IMR-90 (cell line): ENCODE data around the gene SLC26A8. TPM values are rescaled to one million over a fixed set of nuclear protein-coding genes. Genes with fewer than 3 reads are reported as not detected.

Experiments used
- ATAC-seq: fragments of 200-7000 bp; cut with Tn5 transposase; 2 replicates; pipeline ENCODE4 v1.9.1; 2020; ENCODE audit warnings: low read depth, mild to moderate bottlenecking, moderate library complexity
- BruUV-seq: library from RNA; stranded (reverse); fragments of 400-500 nt; replicated peaks from 2 replicates; lab custom pipeline; 2021; lab: Mats Ljungman, UMichigan
- CTCF ChIA-PET: fragments of 300-600 bp; formaldehyde crosslinking; extraction: SDS; loops from one replicate; lab custom pipeline; 2021; ENCODE audit warnings: antibody characterized with exemption; lab: Yijun Ruan, JAX
- POLR2A ChIA-PET: fragments of 300-600 bp; sonication (Branson Sonifier 250); formaldehyde crosslinking; loops from one replicate; lab custom pipeline; 2022; ENCODE audit warnings: antibody characterized with exemption; ENCODE audit not compliant: unreplicated experiment; lab: Charles Lee
- DNase-seq: peaks from one replicate; pipeline ENCODE4 v3.0.0; 2013
- H2AFZ ChIP-seq: replicated peaks from 2 replicates; pipeline ENCODE3; 2013; ENCODE audit warnings: low read length, mild to moderate bottlenecking; ENCODE audit not compliant: poor library complexity
- H2AK5ac ChIP-seq: 2 replicates; pipeline ENCODE4 v1.6.1; 2013; ENCODE audit warnings: low read depth, low read length, inconsistent platforms
- H2AK9ac ChIP-seq: replicated peaks from 2 replicates; pipeline ENCODE3; 2013; ENCODE audit warnings: mild to moderate bottlenecking, low read depth, low read length, moderate library complexity; ENCODE audit not compliant: poor library complexity
- H2BK120ac ChIP-seq: 2 replicates; pipeline ENCODE4 v1.6.1; 2013; ENCODE audit warnings: low read depth, low read length, inconsistent platforms
- H2BK15ac ChIP-seq: 3 replicates; pipeline ENCODE4 v1.6.1; 2013; ENCODE audit warnings: low read depth, low read length, inconsistent platforms
- H2BK20ac ChIP-seq: 2 replicates; pipeline ENCODE4 v1.6.1; 2013; ENCODE audit warnings: low read depth, mild to moderate bottlenecking, inconsistent platforms, low read length, moderate library complexity
- H2BK5ac ChIP-seq: 2 replicates; pipeline ENCODE4 v1.6.1; 2013; ENCODE audit warnings: mild to moderate bottlenecking, low read depth, low read length, inconsistent platforms; ENCODE audit not compliant: poor library complexity, severe bottlenecking
- H3K14ac ChIP-seq: replicated peaks from 2 replicates; pipeline ENCODE4 v1.6.1; 2013; ENCODE audit warnings: low read depth, low read length, inconsistent platforms
- H3K18ac ChIP-seq: 2 replicates; pipeline ENCODE4 v1.6.1; 2013; ENCODE audit warnings: low read depth, low read length, control low read depth
- H3K23ac ChIP-seq: 2 replicates; pipeline ENCODE4 v1.6.1; 2013; ENCODE audit warnings: low read depth, low read length, inconsistent platforms
- H3K27ac ChIP-seq: 2 replicates; pipeline ENCODE4 v1.5.1; 2013; ENCODE audit warnings: mild to moderate bottlenecking, control low read depth, low read length; ENCODE audit not compliant: insufficient read depth
- H3K27me3 ChIP-seq: 2 replicates; pipeline ENCODE4 v1.6.1; 2013; ENCODE audit warnings: low read length; ENCODE audit not compliant: control insufficient read depth, insufficient read depth
- H3K36me3 ChIP-seq: 2 replicates; pipeline ENCODE4 v1.6.1; 2013; ENCODE audit warnings: low read length, mixed read lengths; ENCODE audit not compliant: control insufficient read depth, insufficient read depth
- H3K4ac ChIP-seq: 2 replicates; pipeline ENCODE4 v1.6.1; 2013; ENCODE audit warnings: low read depth, low read length, inconsistent platforms
- H3K4me1 ChIP-seq: 2 replicates; pipeline ENCODE4 v1.6.1; 2013; ENCODE audit warnings: low read length, mixed read lengths; ENCODE audit not compliant: control insufficient read depth, insufficient read depth
- H3K4me2 ChIP-seq: 2 replicates; pipeline ENCODE4 v1.6.1; 2013; ENCODE audit warnings: low read depth, mild to moderate bottlenecking, control low read depth, low read length, moderate library complexity
- H3K4me3 ChIP-seq: 2 replicates; pipeline ENCODE4 v1.5.1; 2013; ENCODE audit warnings: low read depth, mild to moderate bottlenecking, control low read depth, low read length, moderate library complexity; ENCODE audit not compliant: insufficient read depth
- H3K56ac ChIP-seq: 2 replicates; pipeline ENCODE4 v1.6.1; 2013; ENCODE audit warnings: low read length, inconsistent platforms; ENCODE audit not compliant: insufficient read depth; ENCODE audit errors: extremely low read depth
- H3K79me1 ChIP-seq, 2 experiments: 2 replicates each; pipeline ENCODE4 v1.6.1; 2013; ENCODE audit warnings: low read length in 2 of 2, inconsistent platforms in 1 of 2, low read depth in 1 of 2
- H3K9ac ChIP-seq: 2 replicates; pipeline ENCODE4 v1.6.1; 2013; ENCODE audit warnings: low read depth, low read length, control low read depth
- H3K9me1 ChIP-seq: 2 replicates; pipeline ENCODE4 v1.6.1; 2013; ENCODE audit warnings: low read length, inconsistent platforms; ENCODE audit not compliant: insufficient read depth
- H3K9me3 ChIP-seq: 2 replicates; pipeline ENCODE4 v1.6.1; 2013; ENCODE audit warnings: low read length; ENCODE audit not compliant: control insufficient read depth, insufficient read depth
- H4K20me1 ChIP-seq: 2 replicates; pipeline ENCODE4 v1.6.1; 2013; ENCODE audit warnings: low read length, inconsistent platforms; ENCODE audit not compliant: insufficient read depth
- H4K5ac ChIP-seq: 2 replicates; pipeline ENCODE4 v1.6.1; 2013; ENCODE audit warnings: mild to moderate bottlenecking, low read depth, low read length, control low read depth
- H4K8ac ChIP-seq, 2 experiments: 2 replicates each; pipeline ENCODE4 v1.6.1; 2013; ENCODE audit warnings: low read depth in 2 of 2, low read length in 2 of 2, control low read depth in 1 of 2, inconsistent platforms in 1 of 2
- H4K91ac ChIP-seq: 2 replicates; pipeline ENCODE4 v1.6.1; 2013; ENCODE audit warnings: low read depth, low read length, inconsistent platforms; ENCODE audit not compliant: insufficient read depth
- BHLHE40 ChIP-seq: fragments of 150-350 bp; IDR thresholded peaks from 2 replicates; pipeline ENCODE4 v1.6.1; 2016; ENCODE audit warnings: mild to moderate bottlenecking, low read depth, low read length
- CEBPB ChIP-seq: IDR thresholded peaks from 2 replicates; pipeline ENCODE4 v1.6.1; 2012; ENCODE audit warnings: low read depth, low read length, improper control_type of control experiment
- MAFK ChIP-seq: IDR thresholded peaks from 2 replicates; pipeline ENCODE4 v1.6.1; 2012; ENCODE audit warnings: low read depth, low read length, improper control_type of control experiment
- MAZ ChIP-seq: IDR thresholded peaks from 2 replicates; pipeline ENCODE4 v1.6.1; 2012; ENCODE audit warnings: low read depth, mild to moderate bottlenecking, low read length, improper control_type of control experiment, moderate library complexity, borderline replicate concordance
- MXI1 ChIP-seq: IDR thresholded peaks from 2 replicates; pipeline ENCODE4 v1.6.1; 2012; ENCODE audit warnings: low read depth, mild to moderate bottlenecking, low read length, moderate library complexity, borderline replicate concordance
- NFE2L2 ChIP-seq: fragments of 150-350 bp; IDR thresholded peaks from 2 replicates; pipeline ENCODE4 v1.6.1; 2016; ENCODE audit warnings: low read depth, mild to moderate bottlenecking, low read length
- POLR2A ChIP-seq: IDR thresholded peaks from 2 replicates; pipeline ENCODE4 v1.6.1; 2012; ENCODE audit warnings: mild to moderate bottlenecking, low read depth, low read length
- RAD21 ChIP-seq: IDR thresholded peaks from 2 replicates; pipeline ENCODE4 v1.6.1; 2012; ENCODE audit warnings: low read length, improper control_type of control experiment
- RCOR1 ChIP-seq: IDR thresholded peaks from 2 replicates; pipeline ENCODE4 v1.6.1; 2012; ENCODE audit warnings: mild to moderate bottlenecking, low read length, improper control_type of control experiment; ENCODE audit not compliant: insufficient replicate concordance
- SMC3 ChIP-seq: fragments of 150-350 bp; IDR thresholded peaks from 2 replicates; pipeline ENCODE4 v1.6.1; 2016; ENCODE audit warnings: low read depth, mild to moderate bottlenecking, antibody characterized with exemption, low read length, moderate library complexity
- WGBS, 2 experiments: methylation state at CpG; one replicate each; pipeline versions ENCODE4 v1.1.5 to v1.1.7; 2013; ENCODE audit warnings: missing lambda C conversion rate in 2 of 2; ENCODE audit not compliant: insufficient read length in 1 of 2; ENCODE audit errors: extremely low coverage in 2 of 2; 5-methylcytosine and 5-hydroxymethylcytosine counted together
- dilution Hi-C: fragments of 300-500 bp; cut with HindIII; formaldehyde crosslinking; loops from one replicate; pipeline ENCODE4 v1.14.3; 2018; ENCODE audit warnings: low sequenced_read_pairs; ENCODE audit not compliant: unreplicated experiment
- in situ Hi-C: fragments of 300-500 bp; cut with MboI; formaldehyde crosslinking; loops from 3 replicates; pipeline ENCODE4 v1.14.3; 2019; ENCODE audit warnings: low sequenced_read_pairs, inconsistent platforms, mixed read lengths
- intact Hi-C: fragments of 100-400 bp; cut with micrococcal nuclease; formaldehyde crosslinking; loops from 2 replicates; pipeline ENCODE4 v1.10.0; 2022
- polyA plus RNA-seq, 3 experiments: library from polyadenylated mRNA; depleted of rRNA; stranded (reverse); fragments of >200 nt; gene quantifications; 2 replicates each; pipeline ENCODE4 v1.2.3, GENCODE V29; 2012; ENCODE audit warnings: low replicate concordance in 1 of 3
- total RNA-seq: library from RNA; depleted of rRNA; stranded (reverse); fragments of >200 nt; gene quantifications from 2 replicates; pipeline ENCODE4 v1.2.3, GENCODE V29; 2012
- TF ChIP-seq, protein P1 (sequence below): fragments of 150-350 bp; IDR thresholded peaks from 2 replicates; pipeline ENCODE4 v1.6.1; 2016; ENCODE audit warnings: low read depth, mild to moderate bottlenecking, low read length, moderate library complexity, borderline replicate concordance
- TF ChIP-seq, protein P2 (sequence below): fragments of 150-350 bp; IDR thresholded peaks from 2 replicates; pipeline ENCODE4 v1.6.1; 2017; ENCODE audit warnings: mild to moderate bottlenecking, antibody characterized with exemption, low read length, low read depth

SLC26A8 gene
- total and polyA plus RNA-seq, 2 of the 4 experiments (the other 2 are of a cell fraction): 0.07 TPM; not detected in 1

- POLR2A ChIA-PET: no interaction called here
- 60% methylated on average over 1 of the region's 3 CpGs; no CpG with 5 or more reads in 1 of the 2 experiments for WGBS, 2 experiments
Measured at GRCh38 chr6:36034441-36034840, 10.0 kb upstream of the SLC26A8 start.

More at GRCh38 chr6:36034441-36034840, 10.0 kb upstream of the SLC26A8 start:
- Histone ChIP-seq H3K14ac (no peak overlapping the region), H3K56ac (no peak overlapping the region), H3K79me1 (peaks cover 14 to 59% of the 10 kb centered on the region in 2 experiments), H4K8ac (no peak overlapping the region), H3K9me1 (peaks cover 16% of the 10 kb centered on the region), H3K27ac (no peak overlapping the region), H3K36me3 (no peaks in the 10 kb centered on the region), H2BK5ac (no peak overlapping the region), H3K18ac (no peak overlapping the region), H3K4ac (no peak overlapping the region), H2BK15ac (no peak overlapping the region), H3K27me3 (no peaks in the 10 kb centered on the region), H3K9me3 (no peaks in the 10 kb centered on the region), H3K4me3 (no peak overlapping the region), H2BK120ac (no peak overlapping the region), H2AFZ (no peak overlapping the region), H3K4me2 (no peak overlapping the region; the same call in 1 of the 2 replicates), H3K23ac (no peak overlapping the region), H2AK5ac (no peak overlapping the region), H3K9ac (no peak overlapping the region), H2BK20ac (no peak overlapping the region), H2AK9ac (no peak overlapping the region), H4K91ac (no peak overlapping the region), H4K20me1 (peaks cover 93% of the 10 kb centered on the region), H3K4me1 (peaks cover 13% of the 10 kb centered on the region), H4K5ac (no peak overlapping the region)
- TF ChIP-seq, protein P1, sequence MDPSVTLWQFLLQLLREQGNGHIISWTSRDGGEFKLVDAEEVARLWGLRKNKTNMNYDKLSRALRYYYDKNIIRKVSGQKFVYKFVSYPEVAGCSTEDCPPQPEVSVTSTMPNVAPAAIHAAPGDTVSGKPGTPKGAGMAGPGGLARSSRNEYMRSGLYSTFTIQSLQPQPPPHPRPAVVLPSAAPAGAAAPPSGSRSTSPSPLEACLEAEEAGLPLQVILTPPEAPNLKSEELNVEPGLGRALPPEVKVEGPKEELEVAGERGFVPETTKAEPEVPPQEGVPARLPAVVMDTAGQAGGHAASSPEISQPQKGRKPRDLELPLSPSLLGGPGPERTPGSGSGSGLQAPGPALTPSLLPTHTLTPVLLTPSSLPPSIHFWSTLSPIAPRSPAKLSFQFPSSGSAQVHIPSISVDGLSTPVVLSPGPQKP: no peak
- TF ChIP-seq BHLHE40 (no peak), POLR2A (no peak), MAZ (no peak), RCOR1 (no peak), MAFK (no peak), MXI1 (no peak), CEBPB (no peak), SMC3 (no peak), NFE2L2 (no peak), RAD21 (no peak)
- TF ChIP-seq, protein P2, sequence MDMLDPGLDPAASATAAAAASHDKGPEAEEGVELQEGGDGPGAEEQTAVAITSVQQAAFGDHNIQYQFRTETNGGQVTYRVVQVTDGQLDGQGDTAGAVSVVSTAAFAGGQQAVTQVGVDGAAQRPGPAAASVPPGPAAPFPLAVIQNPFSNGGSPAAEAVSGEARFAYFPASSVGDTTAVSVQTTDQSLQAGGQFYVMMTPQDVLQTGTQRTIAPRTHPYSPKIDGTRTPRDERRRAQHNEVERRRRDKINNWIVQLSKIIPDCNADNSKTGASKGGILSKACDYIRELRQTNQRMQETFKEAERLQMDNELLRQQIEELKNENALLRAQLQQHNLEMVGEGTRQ: no peak
- DNase-seq: no peak
- BruUV-seq: no TSS peak
- ATAC-seq: no peak
- in situ Hi-C loops: no loop called here
- CTCF ChIA-PET: no interaction called here
- dilution Hi-C loops: no loop called here
- intact Hi-C loops: no loop called here
